AG10803 (cell line): Measurements from ENCODE around the gene CHD9.
"Not testable (repeated sequence)": the region's sequence is repeated elsewhere in the genome, so short reads cannot be mapped to it uniquely, and the experiment has no call there.

Experiments used
- DNase-seq: peaks from one replicate; pipeline ENCODE4 v3.0.0; 2010; ENCODE audit warnings: low read depth
- H3K4me3 ChIP-seq: 2 replicates; pipeline ENCODE4 v1.5.1; 2011; ENCODE audit warnings: mild to moderate bottlenecking, low read length, control low read depth
- TF ChIP-seq, protein P1 (sequence below): conservative IDR thresholded peaks from 2 replicates; pipeline ENCODE4 v1.5.1; 2011; ENCODE audit warnings: mild to moderate bottlenecking, low read length, control low read depth, inconsistent platforms

CHD9 gene

DNA sequence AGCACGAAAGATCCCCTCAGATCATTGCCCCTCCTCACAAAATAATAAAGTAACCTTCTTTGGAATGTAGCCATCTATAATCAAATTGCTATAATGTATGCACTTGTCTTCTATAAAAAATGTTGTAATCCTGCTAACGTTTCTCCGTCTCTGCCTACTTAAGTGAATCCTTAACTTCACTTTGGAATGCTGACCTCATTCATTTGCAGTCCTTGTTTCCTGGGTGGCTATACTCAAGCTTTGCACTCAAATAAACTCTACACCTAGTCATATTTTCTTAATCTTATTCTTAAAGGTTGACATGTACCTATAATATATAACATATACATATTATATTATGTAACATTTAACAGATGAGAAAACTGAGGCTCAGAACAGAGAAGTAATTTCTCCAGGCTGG, 24.8 kb upstream of the CHD9 start:
- TF ChIP-seq, protein P1, sequence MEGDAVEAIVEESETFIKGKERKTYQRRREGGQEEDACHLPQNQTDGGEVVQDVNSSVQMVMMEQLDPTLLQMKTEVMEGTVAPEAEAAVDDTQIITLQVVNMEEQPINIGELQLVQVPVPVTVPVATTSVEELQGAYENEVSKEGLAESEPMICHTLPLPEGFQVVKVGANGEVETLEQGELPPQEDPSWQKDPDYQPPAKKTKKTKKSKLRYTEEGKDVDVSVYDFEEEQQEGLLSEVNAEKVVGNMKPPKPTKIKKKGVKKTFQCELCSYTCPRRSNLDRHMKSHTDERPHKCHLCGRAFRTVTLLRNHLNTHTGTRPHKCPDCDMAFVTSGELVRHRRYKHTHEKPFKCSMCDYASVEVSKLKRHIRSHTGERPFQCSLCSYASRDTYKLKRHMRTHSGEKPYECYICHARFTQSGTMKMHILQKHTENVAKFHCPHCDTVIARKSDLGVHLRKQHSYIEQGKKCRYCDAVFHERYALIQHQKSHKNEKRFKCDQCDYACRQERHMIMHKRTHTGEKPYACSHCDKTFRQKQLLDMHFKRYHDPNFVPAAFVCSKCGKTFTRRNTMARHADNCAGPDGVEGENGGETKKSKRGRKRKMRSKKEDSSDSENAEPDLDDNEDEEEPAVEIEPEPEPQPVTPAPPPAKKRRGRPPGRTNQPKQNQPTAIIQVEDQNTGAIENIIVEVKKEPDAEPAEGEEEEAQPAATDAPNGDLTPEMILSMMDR, result no peak
- DNase-seq, result no peak

DNA sequence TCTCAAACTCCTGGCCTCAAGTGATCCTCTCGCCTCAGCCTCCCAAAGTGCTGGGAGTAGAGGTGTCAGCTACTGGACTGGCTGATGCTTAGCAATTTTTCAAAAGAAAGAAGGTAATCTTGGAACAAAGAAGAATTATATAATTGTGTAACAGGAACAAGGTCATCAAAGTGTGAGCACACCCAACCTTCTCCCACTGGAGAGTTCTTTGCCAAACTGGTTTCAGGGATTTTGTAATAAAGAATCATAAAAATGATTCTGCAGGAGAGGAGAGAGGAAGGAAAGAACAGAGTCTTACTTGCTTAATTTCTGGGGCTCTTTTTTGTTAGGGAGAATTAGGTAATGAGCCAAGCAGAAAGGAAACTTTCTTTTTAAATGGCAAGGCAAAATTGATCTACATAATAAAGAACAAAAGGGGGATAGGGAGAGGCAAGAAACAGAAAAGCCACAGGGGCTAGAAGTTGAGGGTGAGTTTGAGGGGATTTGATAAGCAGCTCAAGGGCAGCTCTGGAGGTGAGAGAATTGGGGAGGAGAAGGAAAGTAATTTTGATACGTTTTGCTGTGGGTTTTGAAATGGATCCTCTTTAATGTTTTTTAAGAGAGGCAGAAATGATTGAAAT, 23.4 kb upstream of the CHD9 start:
- TF ChIP-seq, protein P1, result no peak
- DNase-seq, result no peak
- H3K4me3 ChIP-seq, result no peak overlapping the region

More for the DNA sequence above, 24.8 kb upstream of the CHD9 start:
- H3K4me3 ChIP-seq, result no peak overlapping the region

DNA sequence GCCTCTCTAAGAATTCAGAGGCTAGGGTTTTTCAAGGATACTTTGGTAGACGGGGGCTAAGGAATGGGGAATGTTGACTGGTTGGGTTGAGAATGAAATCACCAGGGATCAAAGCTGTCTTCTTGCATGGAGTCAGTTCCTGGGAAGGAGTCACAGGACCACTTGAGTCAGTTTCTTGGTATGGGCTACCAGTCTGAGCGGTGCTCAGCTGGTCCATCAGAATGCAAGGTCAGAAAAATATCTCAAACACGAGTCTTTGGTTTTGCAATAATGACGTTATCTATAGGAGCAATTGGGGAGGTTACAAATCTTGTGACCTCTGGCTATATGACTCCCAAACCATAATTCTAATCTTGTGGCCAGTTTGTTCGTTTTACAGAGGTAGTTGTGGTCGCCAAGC, 20.5 kb upstream of the CHD9 start:
- no peak for DNase-seq
- TF ChIP-seq, protein P1, result no peak
- no peak overlapping the region for H3K4me3 ChIP-seq

DNA sequence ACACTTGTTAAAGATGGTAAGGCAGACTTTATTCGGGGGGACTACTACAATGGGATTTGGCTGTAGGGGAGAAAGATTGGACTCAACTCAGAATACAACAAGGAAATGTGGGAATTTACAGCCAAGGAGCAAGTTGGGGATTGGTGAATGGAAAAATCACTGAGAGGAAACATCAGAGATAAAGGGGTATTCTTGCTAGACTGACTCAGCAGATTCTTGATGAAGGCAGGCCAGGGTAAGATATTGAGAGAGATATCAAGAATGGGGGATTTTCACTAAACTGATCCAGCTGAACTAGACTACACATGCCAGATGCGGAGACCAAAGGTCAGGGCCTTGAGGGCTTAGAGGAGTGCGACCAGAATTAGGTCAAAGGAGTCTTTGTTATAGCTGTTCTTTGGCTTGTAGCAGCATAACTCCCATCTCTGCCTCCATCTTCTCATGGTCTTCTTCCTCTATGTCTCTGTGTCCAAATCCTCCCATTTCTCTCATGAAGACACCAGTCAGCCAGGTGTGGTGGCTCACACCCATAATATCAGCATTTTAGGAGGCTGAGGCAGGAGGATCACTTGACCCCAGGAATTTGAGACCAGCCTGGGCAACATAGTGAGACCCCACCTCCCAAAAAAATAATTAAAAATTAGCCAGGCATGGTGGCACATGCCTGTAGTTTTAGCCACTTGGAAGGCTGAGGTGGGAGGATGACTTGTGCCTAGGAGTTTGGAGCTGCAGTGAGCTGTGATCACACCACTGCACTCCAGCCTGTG, 19.4 kb upstream of the CHD9 start:
- H3K4me3 ChIP-seq, result no peak overlapping the region
- DNase-seq, result no peak
- TF ChIP-seq, protein P1, result no peak

DNA sequence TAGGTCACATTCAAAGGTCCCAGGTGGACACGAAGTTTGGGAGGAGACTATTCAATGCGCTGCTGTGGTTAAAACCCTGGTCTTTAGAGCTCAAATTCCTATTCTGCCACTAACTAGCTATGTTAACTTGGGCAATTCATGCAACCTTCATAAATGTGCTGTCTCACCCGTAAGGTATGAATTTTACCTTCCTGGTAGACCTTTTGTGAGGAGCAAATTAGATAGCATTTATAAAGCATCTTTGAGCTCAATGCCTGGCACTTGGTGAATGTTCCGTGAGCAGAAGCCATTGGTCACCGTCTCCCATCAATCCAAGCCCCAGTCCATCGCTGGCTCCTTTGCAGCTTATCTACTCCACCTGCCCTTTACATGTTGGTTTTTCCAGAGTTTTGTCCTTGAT, 18.7 kb upstream of the CHD9 start:
- TF ChIP-seq, protein P1, result no peak
- no peak for DNase-seq
- no peak overlapping the region for H3K4me3 ChIP-seq

DNA sequence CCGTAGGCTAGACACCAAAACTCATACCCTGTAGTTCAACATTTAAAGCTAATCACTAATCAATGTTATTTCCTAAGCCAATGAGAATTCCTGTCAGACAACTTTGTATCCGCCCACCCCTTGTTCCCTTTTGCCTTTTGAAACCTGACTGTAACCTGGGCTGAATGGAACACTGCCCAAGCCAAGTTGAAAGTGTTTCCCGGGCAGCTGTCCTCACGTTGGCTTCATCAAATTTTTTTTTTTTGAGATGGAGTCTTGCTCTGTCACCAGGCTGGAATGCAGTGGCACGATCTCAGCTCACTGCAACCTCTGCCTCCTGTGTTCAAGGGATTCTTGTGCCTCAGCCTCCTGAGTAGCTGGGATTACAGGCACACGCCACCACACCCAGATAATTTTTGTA, 18.1 kb upstream of the CHD9 start:
- not testable (repeated sequence) for H3K4me3 ChIP-seq

DNA sequence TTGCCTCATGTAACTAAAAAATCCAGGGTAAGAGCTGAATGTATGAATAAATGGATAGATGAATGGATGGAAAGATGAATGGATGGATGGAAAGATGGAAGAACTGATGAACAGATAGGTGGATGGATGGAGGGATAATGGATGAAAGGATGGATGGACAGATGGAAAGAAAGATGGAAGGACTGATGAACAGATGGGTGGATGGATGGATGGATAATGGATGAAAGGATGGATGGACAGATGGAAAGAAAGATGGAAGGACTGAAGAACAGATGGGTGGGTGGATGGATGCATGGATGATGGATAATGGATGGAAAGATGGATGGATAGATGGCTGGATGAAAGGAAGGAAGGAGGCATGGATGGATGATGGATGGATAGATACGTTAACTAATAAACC, 14.0 kb upstream of the CHD9 start:
- H3K4me3 ChIP-seq, result no peak overlapping the region
- TF ChIP-seq, protein P1, result no peak
- no peak for DNase-seq

More for the DNA sequence above, 18.1 kb upstream of the CHD9 start:
- not testable (repeated sequence) for DNase-seq
